CD4-positive, alpha-beta T cell treated with Interferon gamma for 1 hour (primary cell): ENCODE measurements around the gene KRT72.

ENCODE experiments used
- DNase-seq: peaks from one replicate; pipeline ENCODE4 v3.0.0-alpha.2; 2020

The KRT72 gene

GRCh38 chr12:52629281-52630007 is 28.2 kb upstream of the KRT72 start:
- no peak for DNase-seq

- DNase-seq = no peak
Observed at GRCh38 chr12:52628841-52629240, 27.6 kb upstream of the KRT72 start.

- DNase-seq = no peak
Observed at GRCh38 chr12:52628111-52628507, 26.8 kb upstream of the KRT72 start.

- no peak for DNase-seq
Observed at GRCh38 chr12:52627395-52628110, 26.3 kb upstream of the KRT72 start.

- no peak for DNase-seq
Observed at GRCh38 chr12:52622349-52622748, 21.1 kb upstream of the KRT72 start.

- DNase-seq = no peak
Observed at GRCh38 chr12:52618866-52619265, 17.6 kb upstream of the KRT72 start.

GRCh38 chr12:52618216-52618615 is 17.0 kb upstream of the KRT72 start, which contains the start of gene KRT73:
KRT73 (minus strand) TSS chr12:52618559; CDS start chr12:52618524, 35 bp downstream.
- no peak for DNase-seq

- no peak for DNase-seq
Observed at GRCh38 chr12:52617403-52617785, 16.1 kb upstream of the KRT72 start.

GRCh38 chr12:52616680-52617402 is 15.6 kb upstream of the KRT72 start:
- no peak for DNase-seq

- no peak for DNase-seq
Observed at GRCh38 chr12:52615912-52616311, 14.6 kb upstream of the KRT72 start.

GRCh38 chr12:52615208-52615868 is 14.1 kb upstream of the KRT72 start:
- DNase-seq = no peak

GRCh38 chr12:52614381-52615207 is 13.3 kb upstream of the KRT72 start:
- DNase-seq = no peak

- no peak for DNase-seq
Observed at GRCh38 chr12:52613384-52614030, 12.2 kb upstream of the KRT72 start.

- DNase-seq = no peak
Observed at GRCh38 chr12:52612431-52613383, 11.4 kb upstream of the KRT72 start.

GRCh38 chr12:52611080-52611468 is 9.8 kb upstream of the KRT72 start:
- DNase-seq = no peak

- DNase-seq = no peak
Observed at GRCh38 chr12:52608826-52609630, 7.8 kb upstream of the KRT72 start.

GRCh38 chr12:52608161-52608560 is 6.9 kb upstream of the KRT72 start:
- no peak for DNase-seq

GRCh38 chr12:52607314-52607713 is 6.1 kb upstream of the KRT72 start:
- DNase-seq = no peak

- DNase-seq = no peak
Observed at GRCh38 chr12:52606581-52607218, 5.4 kb upstream of the KRT72 start.
